K562 (cell line): Measurements from ENCODE around the gene CTBP2.

Experiments
- RNF2 ChIP-seq: sonication (generic); IDR thresholded peaks from 2 replicates; pipeline ENCODE4 v1.6.1; 2016
- TF ChIP-seq, protein P1 (sequence below), 2 experiments: IDR thresholded peaks in 1 of 2; conservative IDR thresholded peaks in 1 of 2; 2 replicates each; pipeline ENCODE4 v1.6.1; 2016; ENCODE audit warnings: low read depth in 2 of 2, mild to moderate bottlenecking in 1 of 2, missing compliant biosample characterization in 1 of 2, missing genetic modification characterization in 1 of 2, moderate library complexity in 1 of 2

GRCh38 chr10:124936813-124937212 is 223.6 kb downstream of the CTBP2 start:
- TF ChIP-seq, protein P1, sequence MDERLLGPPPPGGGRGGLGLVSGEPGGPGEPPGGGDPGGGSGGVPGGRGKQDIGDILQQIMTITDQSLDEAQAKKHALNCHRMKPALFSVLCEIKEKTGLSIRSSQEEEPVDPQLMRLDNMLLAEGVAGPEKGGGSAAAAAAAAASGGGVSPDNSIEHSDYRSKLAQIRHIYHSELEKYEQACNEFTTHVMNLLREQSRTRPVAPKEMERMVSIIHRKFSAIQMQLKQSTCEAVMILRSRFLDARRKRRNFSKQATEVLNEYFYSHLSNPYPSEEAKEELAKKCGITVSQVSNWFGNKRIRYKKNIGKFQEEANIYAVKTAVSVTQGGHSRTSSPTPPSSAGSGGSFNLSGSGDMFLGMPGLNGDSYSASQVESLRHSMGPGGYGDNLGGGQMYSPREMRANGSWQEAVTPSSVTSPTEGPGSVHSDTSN (CRISPR knock-in tag; IDR thresholded peaks at IDR 0.05; ENCODE audit: low read depth), result no peak
- TF ChIP-seq, protein P1 (tag; conservative IDR thresholded peaks at IDR 0.05; ENCODE audit: low read depth), result no peak
- no peak for TF ChIP-seq RNF2
